ENCODE measurements around the gene NR1D1. TPM values are rescaled to one million over a fixed set of nuclear protein-coding genes. Genes with fewer than 3 reads are reported as not detected.
"Not testable (repeated sequence)": the region's sequence is repeated elsewhere in the genome, so short reads cannot be mapped to it uniquely, and the experiment has no call there.

Gene NR1D1
- 0.48 TPM for total RNA-seq (ENCODE audit: insufficient read depth, low replicate concordance)

GRCh38 chr17:40100419-40100668 is at the start of gene NR1D1:
Gene NR1D1, minus strand, starts transcription at chr17:40100589. Its CDS starts 495 bp downstream, at chr17:40100094.
- no peak for DNase-seq (ENCODE audit: low spot score)

GRCh38 chr17:40148527-40148926 is 48.1 kb upstream of the NR1D1 start:
- no peak for DNase-seq (ENCODE audit: low spot score)

GRCh38 chr17:40145476-40145875 is 45.1 kb upstream of the NR1D1 start:
- DNase-seq (ENCODE audit: low spot score), result no peak

GRCh38 chr17:40143166-40143565 is 42.8 kb upstream of the NR1D1 start:
- not testable (repeated sequence) for DNase-seq (ENCODE audit: low spot score)

- DNase-seq (ENCODE audit: low spot score), result no peak
These were observed 39.2 kb upstream of the NR1D1 start for GRCh38 chr17:40139566-40140058.

GRCh38 chr17:40135817-40136216 is 35.4 kb upstream of the NR1D1 start:
- no peak for DNase-seq (ENCODE audit: low spot score)

- no peak for DNase-seq (ENCODE audit: low spot score)
These were observed 33.8 kb upstream of the NR1D1 start for GRCh38 chr17:40134184-40134583.

GRCh38 chr17:40130352-40131042 is 30.1 kb upstream of the NR1D1 start:
- peak; percentile 42 for DNase-seq (ENCODE audit: low spot score)

GRCh38 chr17:40129498-40129897 is 29.1 kb upstream of the NR1D1 start:
- no peak for DNase-seq (ENCODE audit: low spot score)

GRCh38 chr17:40124279-40125141 is 24.1 kb upstream of the NR1D1 start:
- peak; percentile 64 for DNase-seq (ENCODE audit: low spot score)

GRCh38 chr17:40123811-40124114 is 23.4 kb upstream of the NR1D1 start:
- DNase-seq (ENCODE audit: low spot score), result no peak

GRCh38 chr17:40122999-40123810 is 22.8 kb upstream of the NR1D1 start:
- peak; percentile 72 for DNase-seq (ENCODE audit: low spot score)

GRCh38 chr17:40122136-40122998 is 22.0 kb upstream of the NR1D1 start:
- no peak for DNase-seq (ENCODE audit: low spot score)

- DNase-seq (ENCODE audit: low spot score), result peak; percentile 92
These were observed 21.1 kb upstream of the NR1D1 start, which contains the start of gene MSL1 for GRCh38 chr17:40121181-40122135. Gene MSL1, plus strand, starts transcription at chr17:40121971. Its CDS starts 642 bp downstream, at chr17:40122613.

- no peak for DNase-seq (ENCODE audit: low spot score)
These were observed 14.7 kb upstream of the NR1D1 start for GRCh38 chr17:40115101-40115436.

GRCh38 chr17:40113907-40114245 is 13.5 kb upstream of the NR1D1 start:
- DNase-seq (ENCODE audit: low spot score), result peak; percentile 86

GRCh38 chr17:40113110-40113906 is 12.9 kb upstream of the NR1D1 start:
- DNase-seq (ENCODE audit: low spot score), result peak; percentile 99

GRCh38 chr17:40112718-40113109 is 12.3 kb upstream of the NR1D1 start:
- DNase-seq (ENCODE audit: low spot score), result no peak

- no peak for DNase-seq (ENCODE audit: low spot score)
These were observed 11.9 kb upstream of the NR1D1 start for GRCh38 chr17:40112191-40112711.
